Fibroblast of mammary gland (primary cell): ENCODE data around the gene PPFIA2.
"Not testable (repeated sequence)": the region's sequence is repeated elsewhere in the genome, so short reads cannot be mapped to it uniquely, and the experiment has no call there.

ENCODE experiments used
- DNase-seq: peaks from one replicate; pipeline ENCODE4 v3.0.0-alpha.2; 2010; ENCODE audit warnings: low read depth
- H3K4me3 ChIP-seq: 2 replicates; pipeline ENCODE4 v1.5.1; 2011; ENCODE audit warnings: low read depth, mild to moderate bottlenecking, low read length, moderate library complexity; ENCODE audit not compliant: control insufficient read depth
- CTCF ChIP-seq: conservative IDR thresholded peaks from 2 replicates; pipeline ENCODE4 v1.5.1; 2011; ENCODE audit warnings: low read depth, low read length, inconsistent platforms; ENCODE audit not compliant: control insufficient read depth, insufficient read depth

PPFIA2 gene

DNA sequence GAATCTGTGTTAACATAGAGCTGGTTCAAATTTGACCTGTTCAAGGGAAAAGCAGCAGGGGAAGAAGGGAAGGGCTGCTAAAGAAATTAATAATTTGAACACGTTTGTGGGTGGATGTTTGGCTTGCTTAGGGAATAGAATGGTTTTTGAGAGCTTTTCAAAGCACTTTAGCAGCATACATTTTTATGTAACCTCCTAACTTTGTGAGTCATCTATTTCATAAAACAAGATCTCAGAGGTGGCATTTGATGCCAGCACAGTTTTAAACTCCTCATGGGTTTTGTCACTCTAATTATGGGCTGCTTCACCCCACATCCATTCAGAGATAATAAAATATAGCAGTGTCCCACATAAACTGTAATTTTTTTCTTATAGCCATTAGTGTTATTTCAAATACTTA is 537.5 kb downstream of the PPFIA2 start:
- DNase-seq, result peak; percentile 11
- no peak for TF ChIP-seq CTCF
- H3K4me3 ChIP-seq, result no peak overlapping the region

DNA sequence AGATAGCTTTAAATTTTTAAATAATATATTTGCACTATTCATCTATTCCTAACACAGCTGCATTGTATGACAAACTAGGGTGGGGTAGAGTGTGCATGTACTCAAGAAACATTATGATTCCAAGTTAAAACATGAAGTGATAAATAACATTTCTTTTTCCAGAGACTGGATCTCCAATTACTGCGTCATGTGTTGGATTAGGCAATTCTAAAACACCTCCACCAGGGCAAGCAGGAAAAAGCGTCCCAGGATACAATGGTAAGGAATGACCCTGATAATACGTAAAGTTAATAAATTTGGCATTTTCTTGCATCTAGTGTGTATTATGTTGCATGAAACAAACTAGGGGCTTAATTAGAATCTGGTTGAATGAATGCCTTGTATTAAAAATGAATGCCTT is 542.4 kb downstream of the PPFIA2 start:
- no peak overlapping the region for H3K4me3 ChIP-seq
- TF ChIP-seq CTCF, result no peak
- no peak for DNase-seq

GRCh38 chr12:81212996-81213696 is 546.0 kb downstream of the PPFIA2 start:
- TF ChIP-seq CTCF, result no peak
- DNase-seq, result peak; percentile 10
- no peak overlapping the region for H3K4me3 ChIP-seq

DNA sequence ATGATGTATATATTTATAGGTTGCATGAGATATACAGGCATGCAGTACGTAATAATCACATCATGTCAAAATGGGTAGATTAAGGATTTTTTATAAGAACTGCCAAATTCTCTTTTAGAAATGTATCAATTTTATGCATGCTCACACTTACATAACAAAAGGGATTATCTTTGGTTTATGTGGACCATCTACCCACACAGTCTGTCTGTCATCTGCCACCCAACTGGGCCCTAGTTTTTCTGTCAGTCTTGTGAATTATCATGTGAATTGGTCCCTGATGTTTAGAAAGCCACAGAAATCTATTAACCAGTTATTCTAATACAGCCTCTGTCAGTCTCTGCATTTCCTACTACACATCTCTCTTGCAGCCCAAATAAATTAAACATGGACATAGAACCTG is 547.8 kb downstream of the PPFIA2 start:
- DNase-seq, result no peak
- no peak overlapping the region for H3K4me3 ChIP-seq
- TF ChIP-seq CTCF, result no peak

GRCh38 chr12:81209772-81210225 is 549.4 kb downstream of the PPFIA2 start:
- H3K4me3 ChIP-seq, result not testable (repeated sequence)
- peak; percentile 83 for DNase-seq

DNA sequence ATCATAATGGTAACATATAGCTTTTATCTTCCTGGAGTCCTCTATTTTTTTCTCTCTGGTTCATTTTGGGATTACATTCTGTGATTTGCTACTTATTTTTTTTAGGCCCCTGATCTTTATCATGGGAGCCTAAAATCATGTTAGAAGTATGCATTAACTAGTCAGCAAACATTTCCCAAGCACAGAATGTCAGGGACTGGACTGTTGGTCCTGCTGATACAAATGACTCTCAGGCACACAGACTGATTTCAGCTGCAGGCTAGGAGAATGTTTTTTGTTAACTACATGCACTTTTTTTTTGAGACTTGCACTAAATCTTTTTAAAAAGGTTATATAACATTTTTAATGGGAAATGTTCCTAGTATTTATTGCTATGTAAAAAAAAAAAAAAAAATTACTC is 550.1 kb downstream of the PPFIA2 start:
- peak; percentile 42 for DNase-seq
- no peak for TF ChIP-seq CTCF
- no peak overlapping the region for H3K4me3 ChIP-seq

- no peak for TF ChIP-seq CTCF
- no peak overlapping the region for H3K4me3 ChIP-seq
- DNase-seq, result peak; percentile 68
Measured at GRCh38 chr12:81208187-81208911, 550.8 kb downstream of the PPFIA2 start.
